ENCODE data around the gene FBRS. TPM values are rescaled to one million over a fixed set of nuclear protein-coding genes. Genes with fewer than 3 reads are reported as not detected.

The FBRS gene
- total and polyA plus RNA-seq, 2 of the 8 experiments (the other 6 are each of a cell fraction or from before 2014, with no cell fraction given), result 2.4 to 13.9 TPM

DNA sequence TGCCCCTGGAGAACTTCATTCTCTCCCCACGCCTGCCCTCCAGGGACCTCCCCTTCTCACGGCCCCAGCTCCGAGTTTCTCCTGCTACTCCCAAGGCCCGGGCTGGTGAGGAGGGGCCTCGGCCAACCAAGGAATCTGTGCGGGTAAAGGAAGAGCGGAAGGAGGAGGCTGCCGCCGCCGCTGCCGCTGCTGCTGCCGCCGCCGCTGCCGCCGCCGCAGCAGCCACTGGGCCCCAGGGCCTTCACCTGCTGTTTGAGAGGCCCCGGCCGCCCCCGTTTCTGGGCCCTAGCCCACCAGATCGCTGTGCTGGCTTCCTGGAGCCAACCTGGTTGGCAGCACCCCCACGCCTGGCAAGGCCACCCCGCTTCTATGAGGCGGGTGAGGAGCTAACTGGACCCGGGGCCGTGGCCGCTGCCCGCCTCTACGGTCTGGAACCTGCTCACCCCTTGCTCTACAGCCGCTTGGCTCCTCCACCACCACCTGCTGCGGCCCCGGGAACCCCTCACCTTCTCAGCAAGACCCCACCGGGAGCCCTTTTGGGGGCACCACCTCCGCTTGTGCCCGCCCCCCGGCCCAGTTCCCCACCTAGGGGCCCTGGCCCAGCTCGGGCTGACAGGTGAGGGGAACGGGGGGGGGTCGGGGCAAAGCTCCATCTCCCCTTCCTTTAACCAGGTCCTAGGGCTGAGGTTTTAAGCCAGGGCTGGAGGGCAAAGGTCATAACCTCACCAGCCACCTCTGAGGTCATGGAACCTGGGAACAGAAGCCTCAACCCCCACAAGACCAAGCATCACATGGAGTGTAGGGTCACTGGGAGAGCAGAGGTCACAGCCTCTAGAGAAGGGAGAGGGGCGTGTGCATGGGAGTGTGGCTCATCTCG lies 11.0 kb downstream of the FBRS start:
- no peak for DNase-seq (ENCODE audit: low read depth in 1 of 2, low spot score in 2 of 2)
- no peaks in the 10 kb centered on the region for H3K23me2 ChIP-seq (ENCODE audit: low read depth, low read length)
- H3K79me1 ChIP-seq (ENCODE audit: low read depth, low read length), result no peaks in the 10 kb centered on the region
- no peak overlapping the region for H2BK120ac ChIP-seq (replicated peaks; ENCODE audit: low read depth, low read length)
- H2AFZ ChIP-seq (ENCODE audit: low read length), result no peak overlapping the region
- no peak overlapping the region for H2BK20ac ChIP-seq (ENCODE audit: low read length)
- H3K9me3 ChIP-seq (ENCODE audit: insufficient read depth in 2 of 2, low read depth in 1 of 2, low read length in 1 of 2), result no peaks in the 10 kb centered on the region
- no peak overlapping the region for H3K56ac ChIP-seq (replicated peaks; ENCODE audit: insufficient read length, low read depth, low read length)
- H3K36me3 ChIP-seq (ENCODE audit: control insufficient read depth in 2 of 4, insufficient read depth in 4 of 4, low read length in 3 of 4), result peaks cover 0 to 16% (median 0%) of the 10 kb centered on the region in 4 experiments; a peak in 4 of 8 replicates
- no peaks in the 10 kb centered on the region for H3K79me2 ChIP-seq (ENCODE audit: control insufficient read depth in 1 of 2, insufficient read depth in 2 of 2, low read length in 2 of 2)
- no peak overlapping the region for H4K8ac ChIP-seq (ENCODE audit: extremely low read depth, insufficient read depth, low read length)
- POLR2A ChIA-PET (ENCODE audit: partially characterized antibody), result interaction anchor here (0.6 to 1.8 kb wide), 3 partner anchors 8 to 35 kb away, joined by 4 to 5 read pairs (median 4); no protein-coding TSS in a partner anchor
- CTCF ChIA-PET (ENCODE audit: partially characterized antibody), result interaction anchor here (1.1 to 2.5 kb wide), 3 partner anchors 9 to 39 kb away, joined by 3 to 9 read pairs (median 3); no protein-coding TSS in a partner anchor
- no peak overlapping the region for H3K27ac ChIP-seq (ENCODE audit: low read depth, low read length)
- H3K4me3 ChIP-seq (ENCODE audit: extremely low read depth in 1 of 4, insufficient read depth in 2 of 4, low read depth in 3 of 4, low read length in 4 of 4), result no peak overlapping the region
- WGBS, 2 experiments (ENCODE audit: extremely low coverage in 1 of 2, insufficient coverage in 1 of 2, insufficient read length in 1 of 2, insufficient replicate concordance in 2 of 2, low coverage in 1 of 2, low lambda C conversion rate in 2 of 2, missing lambda C conversion rate in 1 of 2), result 98% methylated on average over 22 of the region's 41 CpGs; no CpG with 5 or more reads in 1 of the 2 experiments
- no peaks in the 10 kb centered on the region for H3K4me1 ChIP-seq (replicated peaks in 1 of 4; ENCODE audit: control insufficient read depth in 3 of 4, insufficient read depth in 4 of 4, low read length in 3 of 4)
- H3K9ac ChIP-seq (replicated peaks in 1 of 4; ENCODE audit: extremely low read depth in 1 of 4, low read depth in 3 of 4, low read length in 3 of 4), result no peak overlapping the region
- H2AK5ac ChIP-seq (ENCODE audit: low read depth, low read length), result no peak overlapping the region
- H2BK12ac ChIP-seq (ENCODE audit: low read depth, low read length), result no peak overlapping the region
- no peak overlapping the region for H3K4me2 ChIP-seq (ENCODE audit: insufficient read depth in 1 of 2, low read depth in 2 of 2, low read length in 2 of 2)
- H4K91ac ChIP-seq (replicated peaks; ENCODE audit: insufficient read length, low read length), result no peak overlapping the region
- H3K27me3 ChIP-seq (replicated peaks in 1 of 4; ENCODE audit: control insufficient read depth in 3 of 4, extremely low read depth in 1 of 4, insufficient read depth in 3 of 4, low read length in 3 of 4), result peaks cover 48 to 91% (median 74%) of the 10 kb centered on the region in 4 experiments
- no peak overlapping the region for H3K4ac ChIP-seq (replicated peaks; ENCODE audit: insufficient read length, low read depth, low read length)
- FAIRE-seq, result no peak
- H4K20me1 ChIP-seq (replicated peaks in 1 of 2; ENCODE audit: control insufficient read depth in 1 of 2, insufficient read depth in 2 of 2, low read length in 2 of 2), result peaks cover 12 to 44% of the 10 kb centered on the region in 2 experiments
- H2BK15ac ChIP-seq (ENCODE audit: low read length), result no peak overlapping the region
- no peak overlapping the region for H3K23ac ChIP-seq (ENCODE audit: insufficient read length)
- H2BK5ac ChIP-seq (ENCODE audit: low read depth, low read length), result no peak overlapping the region
- no peak overlapping the region for H4K5ac ChIP-seq (ENCODE audit: insufficient read length, low read depth, low read length)
- H3K14ac ChIP-seq (ENCODE audit: insufficient read length), result no peak overlapping the region
- no peak overlapping the region for H3K18ac ChIP-seq (ENCODE audit: extremely low read depth, low read length)
- TF ChIP-seq KDM1A (IDR thresholded peaks at IDR 0.05; ENCODE audit: borderline replicate concordance, low read length) (no peak), JUN (IDR thresholded peaks at IDR 0.05; ENCODE audit: low read depth, low read length) (no peak), CTBP2 (IDR thresholded peaks at IDR 0.05; ENCODE audit: borderline replicate concordance, insufficient read depth, insufficient read length, low read length) (no peak), TAF1 (IDR thresholded peaks at IDR 0.05; ENCODE audit: low read depth, low read length) (no peak), ZNF274 (IDR thresholded peaks at IDR 0.05; ENCODE audit: borderline replicate concordance, extremely low read depth, low read length) (no peak), HDAC2 (IDR thresholded peaks at IDR 0.05; ENCODE audit: borderline replicate concordance in 1 of 2, low read depth in 2 of 2, low read length in 2 of 2) (no peak), KDM4A (IDR thresholded peaks at IDR 0.05; ENCODE audit: low read depth, low read length, severe bottlenecking) (no peak)
- TF ChIP-seq, protein P1, sequence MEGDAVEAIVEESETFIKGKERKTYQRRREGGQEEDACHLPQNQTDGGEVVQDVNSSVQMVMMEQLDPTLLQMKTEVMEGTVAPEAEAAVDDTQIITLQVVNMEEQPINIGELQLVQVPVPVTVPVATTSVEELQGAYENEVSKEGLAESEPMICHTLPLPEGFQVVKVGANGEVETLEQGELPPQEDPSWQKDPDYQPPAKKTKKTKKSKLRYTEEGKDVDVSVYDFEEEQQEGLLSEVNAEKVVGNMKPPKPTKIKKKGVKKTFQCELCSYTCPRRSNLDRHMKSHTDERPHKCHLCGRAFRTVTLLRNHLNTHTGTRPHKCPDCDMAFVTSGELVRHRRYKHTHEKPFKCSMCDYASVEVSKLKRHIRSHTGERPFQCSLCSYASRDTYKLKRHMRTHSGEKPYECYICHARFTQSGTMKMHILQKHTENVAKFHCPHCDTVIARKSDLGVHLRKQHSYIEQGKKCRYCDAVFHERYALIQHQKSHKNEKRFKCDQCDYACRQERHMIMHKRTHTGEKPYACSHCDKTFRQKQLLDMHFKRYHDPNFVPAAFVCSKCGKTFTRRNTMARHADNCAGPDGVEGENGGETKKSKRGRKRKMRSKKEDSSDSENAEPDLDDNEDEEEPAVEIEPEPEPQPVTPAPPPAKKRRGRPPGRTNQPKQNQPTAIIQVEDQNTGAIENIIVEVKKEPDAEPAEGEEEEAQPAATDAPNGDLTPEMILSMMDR (IDR thresholded peaks at IDR 0.05; ENCODE audit: control extremely low read depth in 1 of 3, insufficient read depth in 1 of 3, low read depth in 1 of 3, low read length in 3 of 3), result no peak
